HepG2 (cell line): ENCODE results near the gene MMP12. TPM values are rescaled to one million over a fixed set of nuclear protein-coding genes. Genes with fewer than 3 reads are reported as not detected.

ENCODE experiments used
- ATAC-seq: fragments of 200-7000 bp; cut with Tn5 transposase; 3 replicates; pipeline ENCODE4 v1.9.1; 2020; ENCODE audit warnings: mild to moderate bottlenecking, moderate library complexity
- BruUV-seq: library from RNA; stranded (reverse); fragments of 400-500 nt; replicated peaks from 2 replicates; lab custom pipeline; 2021; lab: Mats Ljungman, UMichigan
- CTCF ChIA-PET: fragments of 300-600 bp; formaldehyde crosslinking; extraction: SDS; loops from one replicate; lab custom pipeline; 2021; ENCODE audit warnings: low total read pairs, inconsistent platforms, low intra/inter-chr PET ratio; lab: Yijun Ruan, JAX
- POLR2A ChIA-PET: fragments of 350-600 bp; sonication (Branson Sonifier 250); formaldehyde crosslinking; loops from one replicate; lab custom pipeline; 2020; ENCODE audit warnings: antibody characterized with exemption, inconsistent platforms; lab: Yijun Ruan, JAX
- DNase-seq: peaks from one replicate; pipeline ENCODE4 v3.0.0-alpha.2; 2015; ENCODE audit warnings: low spot score
- FAIRE-seq: peaks from 3 replicates; lab custom pipeline; 2011; peaks lifted over from hg19 to GRCh38; lab: Jason Lieb, UNC
- H2AFZ ChIP-seq: one replicate; pipeline ENCODE4 v1.6.1; 2011; ENCODE audit warnings: low read length, inconsistent platforms
- H3K27ac ChIP-seq: fragments of 300-600 bp; 3 replicates; pipeline ENCODE4 v1.8.0; 2011; ENCODE audit warnings: mixed run types, mild to moderate bottlenecking, mixed read lengths, low read length, inconsistent platforms; ENCODE audit not compliant: insufficient read depth; ENCODE audit errors: extremely low read length
- H3K27me3 ChIP-seq, 2 experiments: fragments of 200-600 bp in 1 of 2; 2 replicates in 1 of 2; 3 replicates in 1 of 2; pipeline versions ENCODE4 v1.6.0 to v1.8.0; 2011; ENCODE audit warnings: low read length in 2 of 2, mild to moderate bottlenecking in 2 of 2, moderate library complexity in 2 of 2, inconsistent platforms in 1 of 2; ENCODE audit not compliant: insufficient read depth in 2 of 2, control insufficient read depth in 1 of 2
- H3K36me3 ChIP-seq, 2 experiments: fragments of 200-600 bp in 1 of 2; replicated peaks in 1 of 2; 2 replicates in 1 of 2; 3 replicates in 1 of 2; pipeline versions ENCODE4 v1.5.1 to v1.8.0; 2011; ENCODE audit warnings: low read length in 2 of 2, inconsistent platforms in 1 of 2; ENCODE audit not compliant: insufficient read depth in 2 of 2, control insufficient read depth in 1 of 2
- H3K4me1 ChIP-seq: 2 replicates; pipeline ENCODE4 v1.5.1; 2012; ENCODE audit warnings: low read length, inconsistent platforms; ENCODE audit not compliant: insufficient read depth
- H3K4me2 ChIP-seq: 2 replicates; pipeline ENCODE4 v1.6.0; 2011; ENCODE audit warnings: low read depth, low read length, inconsistent platforms
- H3K4me3 ChIP-seq, 3 experiments: fragments of 200-600 bp in 1 of 3; sonication (generic), shearing (Covaris generic) in 1 of 3; replicated peaks in 1 of 3; 2 replicates each; pipeline ENCODE4 v1.5.1; 2011 to 2016; ENCODE audit warnings: low read length in 3 of 3, inconsistent platforms in 2 of 3, low read depth in 2 of 3, mild to moderate bottlenecking in 2 of 3, control low read depth in 1 of 3, mixed read lengths in 1 of 3; ENCODE audit not compliant: insufficient read depth in 1 of 3
- H3K79me2 ChIP-seq: one replicate; pipeline ENCODE4 v1.6.1; 2011; ENCODE audit warnings: low read length, inconsistent platforms; ENCODE audit not compliant: insufficient read depth
- H3K9ac ChIP-seq: 2 replicates; pipeline ENCODE4 v1.6.0; 2011; ENCODE audit warnings: mild to moderate bottlenecking, low read depth, low read length, inconsistent platforms; ENCODE audit not compliant: insufficient read depth
- H3K9me3 ChIP-seq: 2 replicates; pipeline ENCODE4 v1.5.1; 2012; ENCODE audit warnings: mild to moderate bottlenecking, low read length
- H4K20me1 ChIP-seq: 2 replicates; pipeline ENCODE4 v1.6.0; 2011; ENCODE audit warnings: inconsistent platforms, mild to moderate bottlenecking, low read length, moderate library complexity; ENCODE audit not compliant: insufficient read depth
- CREB1 ChIP-seq, 2 experiments: fragments of 450-650 bp in 1 of 2; IDR thresholded peaks; 2 replicates each; pipeline ENCODE4 v1.6.1; 2016 to 2017; ENCODE audit warnings: control low read depth in 1 of 2, mild to moderate bottlenecking in 1 of 2, missing compliant biosample characterization in 1 of 2, missing genetic modification characterization in 1 of 2
- FOXM1 ChIP-seq: sonication (generic); formaldehyde crosslinking; IDR thresholded peaks from 2 replicates; pipeline ENCODE4 v1.5.0; 2020; ENCODE audit warnings: missing genetic modification reagents
- RELA ChIP-seq: sonication (generic); formaldehyde crosslinking; IDR thresholded peaks from 2 replicates; pipeline ENCODE4 v1.4.0; 2020; ENCODE audit warnings: missing genetic modification reagents
- YEATS4 ChIP-seq: sonication (generic); formaldehyde crosslinking; IDR thresholded peaks from 2 replicates; pipeline ENCODE4 v1.4.0; 2020; ENCODE audit warnings: missing genetic modification reagents, borderline replicate concordance
- ZNF101 ChIP-seq: sonication (generic); formaldehyde crosslinking; IDR thresholded peaks from 2 replicates; pipeline ENCODE4 v1.4.0; 2020; ENCODE audit warnings: mild to moderate bottlenecking, low read depth, missing genetic modification reagents, borderline replicate concordance
- ZNF12 ChIP-seq: sonication (generic); formaldehyde crosslinking; IDR thresholded peaks from 2 replicates; pipeline ENCODE4 v1.5.0; 2020; ENCODE audit warnings: missing genetic modification reagents
- ZNF350 ChIP-seq: sonication (generic); formaldehyde crosslinking; IDR thresholded peaks from 2 replicates; pipeline ENCODE4 v1.4.0; 2020; ENCODE audit warnings: mild to moderate bottlenecking, low read depth, missing genetic modification reagents, borderline replicate concordance
- WGBS: methylation state at CpG from one replicate; pipeline ENCODE4 v1.1.6; 2017; ENCODE audit warnings: low lambda C conversion rate; 5-methylcytosine and 5-hydroxymethylcytosine counted together
- in situ Hi-C: cut with HindIII; loops from 2 replicates; pipeline ENCODE4 v1.10.0; 2017; ENCODE audit warnings: low pct_unique_long_range_greater_than_20kb; ENCODE audit not compliant: extremely low pct_ligation_motif_present
- intact Hi-C: fragments of 100-400 bp; cut with micrococcal nuclease; formaldehyde crosslinking; loops from one replicate; pipeline ENCODE4 v1.10.0; 2022; ENCODE audit not compliant: unreplicated experiment
- polyA plus RNA-seq, 8 experiments: library from polyadenylated mRNA; depleted of rRNA in 3 of 8; stranded (reverse) in 7 of 8; unstranded in 1 of 8; fragments of >200 nt; fragmentation: Illumina TruSeq in 4 of 8; extraction: Trizol in 4 of 8; gene quantifications; 2 replicates each; pipeline versions ENCODE4 v1.2.1 to v1.2.3, GENCODE V29; 2011 to 2016; ENCODE audit warnings: low read depth in 4 of 8, missing spikeins in 1 of 8, mixed read lengths in 1 of 8; ENCODE audit not compliant: insufficient read depth in 1 of 8
- total RNA-seq, 5 experiments: library from RNA; depleted of rRNA; stranded (reverse); fragments of >200 nt; fragmentation: Illumina TruSeq; extraction: Trizol; gene quantifications; 2 replicates each; pipeline ENCODE4 v1.2.3, GENCODE V29; 2016; ENCODE audit warnings: low read depth in 1 of 5
- TF ChIP-seq, protein P1 (sequence below): sonication (generic); formaldehyde crosslinking; IDR thresholded peaks from 2 replicates; pipeline ENCODE4 v1.4.0; 2020; ENCODE audit warnings: missing genetic modification reagents, mild to moderate bottlenecking, borderline replicate concordance
- TF ChIP-seq, protein P2 (sequence below): sonication (generic); formaldehyde crosslinking; IDR thresholded peaks from 2 replicates; pipeline ENCODE4 v1.9.0; 2021; ENCODE audit warnings: missing genetic modification reagents, mild to moderate bottlenecking, borderline replicate concordance
- TF ChIP-seq, protein P3 (sequence below): sonication (generic); formaldehyde crosslinking; IDR thresholded peaks from 2 replicates; pipeline ENCODE4 v1.4.0; 2020; ENCODE audit warnings: missing genetic modification reagents
- TF ChIP-seq, protein P4 (sequence below): sonication (generic); formaldehyde crosslinking; IDR thresholded peaks from 2 replicates; pipeline ENCODE4 v1.5.0; 2020; ENCODE audit warnings: mild to moderate bottlenecking, missing genetic modification reagents, borderline replicate concordance

MMP12 gene
- total and polyA plus RNA-seq, 2 of the 13 experiments (the other 11 are each of a cell fraction or from before 2014, with no cell fraction given), result not detected

DNA sequence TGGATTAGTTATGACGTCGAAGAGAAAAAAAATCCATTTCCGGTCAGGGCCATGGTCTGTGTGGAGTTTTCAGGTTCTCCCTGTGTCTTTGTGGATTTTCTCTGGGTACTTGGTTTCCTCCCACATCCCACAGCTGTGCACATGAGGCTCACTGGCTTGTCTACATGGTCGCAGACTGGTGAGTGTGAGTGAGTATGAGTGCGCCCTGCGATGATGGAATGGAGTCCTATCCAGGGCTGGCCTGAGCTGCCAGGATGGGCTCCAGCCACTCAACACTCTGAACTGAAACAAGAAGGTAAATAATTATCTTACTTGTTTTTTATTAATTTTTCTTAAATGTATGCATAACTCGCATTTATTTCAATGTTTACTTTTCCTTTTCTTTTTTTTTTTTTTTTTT lies 42.2 kb downstream of the MMP12 start:
- POLR2A ChIA-PET, result no interaction called here
- H3K27ac ChIP-seq, result no peak overlapping the region
- BruUV-seq, result no TSS peak
- H3K79me2 ChIP-seq, result no peaks in the 10 kb centered on the region
- H3K9ac ChIP-seq, result no peak overlapping the region
- ATAC-seq (peak; percentile 68), FAIRE-seq (no peak), DNase-seq (no peak)
- no peaks in the 10 kb centered on the region for H4K20me1 ChIP-seq
- WGBS, result 45% methylated on average over 7 of the region's 7 CpGs
- no peaks in the 10 kb centered on the region for H3K36me3 ChIP-seq
- in situ Hi-C loops, result no loop called here
- TF ChIP-seq, protein P1, sequence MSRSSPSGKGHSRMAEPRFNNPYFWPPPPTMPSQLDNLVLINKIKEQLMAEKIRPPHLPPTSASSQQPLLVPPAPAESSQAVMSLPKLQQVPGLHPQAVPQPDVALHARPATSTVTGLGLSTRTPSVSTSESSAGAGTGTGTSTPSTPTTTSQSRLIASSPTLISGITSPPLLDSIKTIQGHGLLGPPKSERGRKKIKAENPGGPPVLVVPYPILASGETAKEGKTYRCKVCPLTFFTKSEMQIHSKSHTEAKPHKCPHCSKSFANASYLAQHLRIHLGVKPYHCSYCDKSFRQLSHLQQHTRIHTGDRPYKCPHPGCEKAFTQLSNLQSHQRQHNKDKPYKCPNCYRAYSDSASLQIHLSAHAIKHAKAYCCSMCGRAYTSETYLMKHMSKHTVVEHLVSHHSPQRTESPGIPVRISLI (CRISPR knock-in tag), result 0 out of 2 replicates have a peak, but pooled peaks have one; percentile 18
- TF ChIP-seq CREB1 (IDR thresholded peaks at IDR 0.05) (0 out of 2 replicates have a peak, but pooled peaks have one; percentile 7), CREB1 (CRISPR knock-in tag; IDR thresholded peaks at IDR 0.05) (no peak), ZNF350 (no peak), ZNF12 (CRISPR knock-in tag) (0 out of 2 replicates have a peak, but pooled peaks have one; percentile 50), FOXM1 (CRISPR knock-in tag) (no peak), RELA (CRISPR knock-in tag) (no peak), YEATS4 (no peak), ZNF101 (CRISPR knock-in tag) (no peak)
- TF ChIP-seq, protein P2, sequence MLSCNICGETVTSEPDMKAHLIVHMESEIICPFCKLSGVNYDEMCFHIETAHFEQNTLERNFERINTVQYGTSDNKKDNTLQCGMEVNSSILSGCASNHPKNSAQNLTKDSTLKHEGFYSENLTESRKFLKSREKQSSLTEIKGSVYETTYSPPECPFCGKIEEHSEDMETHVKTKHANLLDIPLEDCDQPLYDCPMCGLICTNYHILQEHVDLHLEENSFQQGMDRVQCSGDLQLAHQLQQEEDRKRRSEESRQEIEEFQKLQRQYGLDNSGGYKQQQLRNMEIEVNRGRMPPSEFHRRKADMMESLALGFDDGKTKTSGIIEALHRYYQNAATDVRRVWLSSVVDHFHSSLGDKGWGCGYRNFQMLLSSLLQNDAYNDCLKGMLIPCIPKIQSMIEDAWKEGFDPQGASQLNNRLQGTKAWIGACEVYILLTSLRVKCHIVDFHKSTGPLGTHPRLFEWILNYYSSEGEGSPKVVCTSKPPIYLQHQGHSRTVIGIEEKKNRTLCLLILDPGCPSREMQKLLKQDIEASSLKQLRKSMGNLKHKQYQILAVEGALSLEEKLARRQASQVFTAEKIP (CRISPR knock-in tag), result no peak
- TF ChIP-seq, protein P3, sequence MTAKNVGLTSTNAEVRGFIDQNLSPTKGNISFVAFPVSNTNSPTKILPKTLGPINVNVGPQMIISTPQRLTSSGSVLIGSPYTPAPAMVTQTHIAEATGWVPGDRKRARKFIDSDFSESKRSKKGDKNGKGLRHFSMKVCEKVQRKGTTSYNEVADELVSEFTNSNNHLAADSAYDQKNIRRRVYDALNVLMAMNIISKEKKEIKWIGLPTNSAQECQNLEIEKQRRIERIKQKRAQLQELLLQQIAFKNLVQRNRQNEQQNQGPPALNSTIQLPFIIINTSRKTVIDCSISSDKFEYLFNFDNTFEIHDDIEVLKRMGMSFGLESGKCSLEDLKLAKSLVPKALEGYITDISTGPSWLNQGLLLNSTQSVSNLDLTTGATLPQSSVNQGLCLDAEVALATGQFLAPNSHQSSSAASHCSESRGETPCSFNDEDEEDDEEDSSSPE, result no peak
- TF ChIP-seq, protein P4, sequence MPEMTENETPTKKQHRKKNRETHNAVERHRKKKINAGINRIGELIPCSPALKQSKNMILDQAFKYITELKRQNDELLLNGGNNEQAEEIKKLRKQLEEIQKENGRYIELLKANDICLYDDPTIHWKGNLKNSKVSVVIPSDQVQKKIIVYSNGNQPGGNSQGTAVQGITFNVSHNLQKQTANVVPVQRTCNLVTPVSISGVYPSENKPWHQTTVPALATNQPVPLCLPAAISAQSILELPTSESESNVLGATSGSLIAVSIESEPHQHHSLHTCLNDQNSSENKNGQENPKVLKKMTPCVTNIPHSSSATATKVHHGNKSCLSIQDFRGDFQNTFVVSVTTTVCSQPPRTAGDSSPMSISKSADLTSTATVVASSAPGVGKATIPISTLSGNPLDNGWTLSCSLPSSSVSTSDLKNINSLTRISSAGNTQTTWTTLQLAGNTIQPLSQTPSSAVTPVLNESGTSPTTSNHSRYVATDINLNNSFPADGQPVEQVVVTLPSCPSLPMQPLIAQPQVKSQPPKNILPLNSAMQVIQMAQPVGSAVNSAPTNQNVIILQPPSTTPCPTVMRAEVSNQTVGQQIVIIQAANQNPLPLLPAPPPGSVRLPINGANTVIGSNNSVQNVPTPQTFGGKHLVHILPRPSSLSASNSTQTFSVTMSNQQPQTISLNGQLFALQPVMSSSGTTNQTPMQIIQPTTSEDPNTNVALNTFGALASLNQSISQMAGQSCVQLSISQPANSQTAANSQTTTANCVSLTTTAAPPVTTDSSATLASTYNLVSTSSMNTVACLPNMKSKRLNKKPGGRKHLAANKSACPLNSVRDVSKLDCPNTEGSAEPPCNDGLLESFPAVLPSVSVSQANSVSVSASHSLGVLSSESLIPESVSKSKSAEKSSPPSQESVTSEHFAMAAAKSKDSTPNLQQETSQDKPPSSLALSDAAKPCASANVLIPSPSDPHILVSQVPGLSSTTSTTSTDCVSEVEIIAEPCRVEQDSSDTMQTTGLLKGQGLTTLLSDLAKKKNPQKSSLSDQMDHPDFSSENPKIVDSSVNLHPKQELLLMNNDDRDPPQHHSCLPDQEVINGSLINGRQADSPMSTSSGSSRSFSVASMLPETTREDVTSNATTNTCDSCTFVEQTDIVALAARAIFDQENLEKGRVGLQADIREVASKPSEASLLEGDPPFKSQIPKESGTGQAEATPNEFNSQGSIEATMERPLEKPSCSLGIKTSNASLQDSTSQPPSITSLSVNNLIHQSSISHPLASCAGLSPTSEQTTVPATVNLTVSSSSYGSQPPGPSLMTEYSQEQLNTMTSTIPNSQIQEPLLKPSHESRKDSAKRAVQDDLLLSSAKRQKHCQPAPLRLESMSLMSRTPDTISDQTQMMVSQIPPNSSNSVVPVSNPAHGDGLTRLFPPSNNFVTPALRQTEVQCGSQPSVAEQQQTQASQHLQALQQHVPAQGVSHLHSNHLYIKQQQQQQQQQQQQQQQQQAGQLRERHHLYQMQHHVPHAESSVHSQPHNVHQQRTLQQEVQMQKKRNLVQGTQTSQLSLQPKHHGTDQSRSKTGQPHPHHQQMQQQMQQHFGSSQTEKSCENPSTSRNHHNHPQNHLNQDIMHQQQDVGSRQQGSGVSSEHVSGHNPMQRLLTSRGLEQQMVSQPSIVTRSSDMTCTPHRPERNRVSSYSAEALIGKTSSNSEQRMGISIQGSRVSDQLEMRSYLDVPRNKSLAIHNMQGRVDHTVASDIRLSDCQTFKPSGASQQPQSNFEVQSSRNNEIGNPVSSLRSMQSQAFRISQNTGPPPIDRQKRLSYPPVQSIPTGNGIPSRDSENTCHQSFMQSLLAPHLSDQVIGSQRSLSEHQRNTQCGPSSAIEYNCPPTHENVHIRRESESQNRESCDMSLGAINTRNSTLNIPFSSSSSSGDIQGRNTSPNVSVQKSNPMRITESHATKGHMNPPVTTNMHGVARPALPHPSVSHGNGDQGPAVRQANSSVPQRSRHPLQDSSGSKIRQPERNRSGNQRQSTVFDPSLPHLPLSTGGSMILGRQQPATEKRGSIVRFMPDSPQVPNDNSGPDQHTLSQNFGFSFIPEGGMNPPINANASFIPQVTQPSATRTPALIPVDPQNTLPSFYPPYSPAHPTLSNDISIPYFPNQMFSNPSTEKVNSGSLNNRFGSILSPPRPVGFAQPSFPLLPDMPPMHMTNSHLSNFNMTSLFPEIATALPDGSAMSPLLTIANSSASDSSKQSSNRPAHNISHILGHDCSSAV (CRISPR knock-in tag), result no peak
- H3K4me2 ChIP-seq, result peak overlapping the region; percentile 84
- H3K4me3 ChIP-seq, result peak overlapping the region in 1 of 3 experiments; percentile 14; a peak in 2 of 6 replicates
- H3K9me3 ChIP-seq, result no peaks in the 10 kb centered on the region
- intact Hi-C loops, result loop anchor here (5.0 kb wide), 1 partner anchor 385 kb away; no protein-coding TSS in a partner anchor
- no peaks in the 10 kb centered on the region for H3K27me3 ChIP-seq
- CTCF ChIA-PET, result no interaction called here
- H3K4me1 ChIP-seq, result peaks cover 13% of the 10 kb centered on the region
- H2AFZ ChIP-seq, result peak overlapping the region; percentile 77
